Measurements from ENCODE around the gene CSNK2A3. TPM values are rescaled to one million over a fixed set of nuclear protein-coding genes. Genes with fewer than 3 reads are reported as not detected.

The CSNK2A3 gene
- total and polyA plus RNA-seq, 2 experiments from 2014 or later, result 0.45 to 0.83 TPM

GRCh38 chr11:11349870-11350337 is 3.1 kb downstream of the CSNK2A3 start:
- Histone ChIP-seq H3K79me2 (no peaks in the 10 kb centered on the region), H3K4me1 (ENCODE audit: insufficient read depth) (peaks cover 24% of the 10 kb centered on the region), H3K4me2 (peak overlapping the region; percentile 37), H4K20me1 (ENCODE audit: insufficient read depth, poor library complexity, severe bottlenecking) (no peaks in the 10 kb centered on the region), H3K4me3 (no peak overlapping the region), H3K9me3 (ENCODE audit: low read depth) (no peaks in the 10 kb centered on the region), H3K27me3 (no peaks in the 10 kb centered on the region), H3K27ac (peak overlapping the region; percentile 16), H3K9me2 (replicated peaks; ENCODE audit: insufficient read depth) (no peaks in the 10 kb centered on the region), H2AFZ (no peak overlapping the region), H3K36me3 (replicated peaks; ENCODE audit: insufficient read depth, low read depth) (no peaks in the 10 kb centered on the region)
- 48% methylated on average over 1 of the region's 1 CpG for WGBS (ENCODE audit: low lambda C conversion rate, missing lambda C conversion rate)
- DNase-seq (ENCODE audit: low spot score), result peak; percentile 52
- TF ChIP-seq EZH2 (IDR thresholded peaks at IDR 0.05; ENCODE audit: borderline replicate concordance) (no peak), EZH2phosphoT487 (IDR thresholded peaks at IDR 0.05; ENCODE audit: low read depth, severe bottlenecking, unreplicated experiment) (no peak)
- TF ChIP-seq, protein P1, sequence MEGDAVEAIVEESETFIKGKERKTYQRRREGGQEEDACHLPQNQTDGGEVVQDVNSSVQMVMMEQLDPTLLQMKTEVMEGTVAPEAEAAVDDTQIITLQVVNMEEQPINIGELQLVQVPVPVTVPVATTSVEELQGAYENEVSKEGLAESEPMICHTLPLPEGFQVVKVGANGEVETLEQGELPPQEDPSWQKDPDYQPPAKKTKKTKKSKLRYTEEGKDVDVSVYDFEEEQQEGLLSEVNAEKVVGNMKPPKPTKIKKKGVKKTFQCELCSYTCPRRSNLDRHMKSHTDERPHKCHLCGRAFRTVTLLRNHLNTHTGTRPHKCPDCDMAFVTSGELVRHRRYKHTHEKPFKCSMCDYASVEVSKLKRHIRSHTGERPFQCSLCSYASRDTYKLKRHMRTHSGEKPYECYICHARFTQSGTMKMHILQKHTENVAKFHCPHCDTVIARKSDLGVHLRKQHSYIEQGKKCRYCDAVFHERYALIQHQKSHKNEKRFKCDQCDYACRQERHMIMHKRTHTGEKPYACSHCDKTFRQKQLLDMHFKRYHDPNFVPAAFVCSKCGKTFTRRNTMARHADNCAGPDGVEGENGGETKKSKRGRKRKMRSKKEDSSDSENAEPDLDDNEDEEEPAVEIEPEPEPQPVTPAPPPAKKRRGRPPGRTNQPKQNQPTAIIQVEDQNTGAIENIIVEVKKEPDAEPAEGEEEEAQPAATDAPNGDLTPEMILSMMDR (IDR thresholded peaks at IDR 0.05; ENCODE audit: poor library complexity), result no peak

- Histone ChIP-seq H4K20me1 (ENCODE audit: insufficient read depth, poor library complexity, severe bottlenecking) (no peaks in the 10 kb centered on the region), H3K27me3 (no peaks in the 10 kb centered on the region), H3K4me3 (no peak overlapping the region), H3K9me2 (replicated peaks; ENCODE audit: insufficient read depth) (no peaks in the 10 kb centered on the region), H3K4me2 (no peak overlapping the region), H3K9me3 (ENCODE audit: low read depth) (no peaks in the 10 kb centered on the region), H3K79me2 (no peaks in the 10 kb centered on the region), H3K4me1 (ENCODE audit: insufficient read depth) (peaks cover 24% of the 10 kb centered on the region), H3K27ac (no peak overlapping the region), H2AFZ (no peak overlapping the region), H3K36me3 (replicated peaks; ENCODE audit: insufficient read depth, low read depth) (no peaks in the 10 kb centered on the region)
- 70% methylated on average over 12 of the region's 12 CpGs for WGBS (ENCODE audit: low lambda C conversion rate, missing lambda C conversion rate)
- DNase-seq (ENCODE audit: low spot score), result no peak
- no peak for TF ChIP-seq EZH2phosphoT487 (IDR thresholded peaks at IDR 0.05; ENCODE audit: low read depth, severe bottlenecking, unreplicated experiment)
- TF ChIP-seq, protein P1 (IDR thresholded peaks at IDR 0.05; ENCODE audit: poor library complexity), result no peak
- no peak for TF ChIP-seq EZH2 (IDR thresholded peaks at IDR 0.05; ENCODE audit: borderline replicate concordance)
Observed at GRCh38 chr11:11349106-11349825, 3.8 kb downstream of the CSNK2A3 start.

GRCh38 chr11:11348303-11348702 is 4.7 kb downstream of the CSNK2A3 start:
- H2AFZ ChIP-seq, result no peak overlapping the region
- H3K9me2 ChIP-seq (replicated peaks; ENCODE audit: insufficient read depth), result no peaks in the 10 kb centered on the region
- TF ChIP-seq, protein P1 (IDR thresholded peaks at IDR 0.05; ENCODE audit: poor library complexity), result no peak
- TF ChIP-seq EZH2phosphoT487 (IDR thresholded peaks at IDR 0.05; ENCODE audit: low read depth, severe bottlenecking, unreplicated experiment) (no peak), EZH2 (IDR thresholded peaks at IDR 0.05; ENCODE audit: borderline replicate concordance) (no peak)
- H3K27me3 ChIP-seq, result no peaks in the 10 kb centered on the region
- no peaks in the 10 kb centered on the region for H4K20me1 ChIP-seq (ENCODE audit: insufficient read depth, poor library complexity, severe bottlenecking)
- H3K4me1 ChIP-seq (ENCODE audit: insufficient read depth), result peaks cover 24% of the 10 kb centered on the region
- no peaks in the 10 kb centered on the region for H3K79me2 ChIP-seq
- no peaks in the 10 kb centered on the region for H3K36me3 ChIP-seq (replicated peaks; ENCODE audit: insufficient read depth, low read depth)
- H3K4me3 ChIP-seq, result no peak overlapping the region
- H3K4me2 ChIP-seq, result no peak overlapping the region
- no peak overlapping the region for H3K27ac ChIP-seq
- H3K9me3 ChIP-seq (ENCODE audit: low read depth), result no peaks in the 10 kb centered on the region
- WGBS (ENCODE audit: low lambda C conversion rate, missing lambda C conversion rate), result 92% methylated on average over 4 of the region's 5 CpGs
- no peak for DNase-seq (ENCODE audit: low spot score)
